HG03159 (cell line): ENCODE measurements around the gene NUP85.
A peak's percentile ranks its signal among the peaks of the same experiment; 100 is the strongest.
"Not testable (repeated sequence)": the region's sequence is repeated elsewhere in the genome, so short reads cannot be mapped to it uniquely, and the experiment has no call there.

Source experiments
- ATAC-seq: cut with Tn5 transposase; IDR thresholded peaks from one replicate; pipeline ENCODE4 v1.9.1; 2021; ENCODE audit warnings: mild to moderate bottlenecking, moderate library complexity; ENCODE audit not compliant: unreplicated experiment

NUP85 gene

DNA sequence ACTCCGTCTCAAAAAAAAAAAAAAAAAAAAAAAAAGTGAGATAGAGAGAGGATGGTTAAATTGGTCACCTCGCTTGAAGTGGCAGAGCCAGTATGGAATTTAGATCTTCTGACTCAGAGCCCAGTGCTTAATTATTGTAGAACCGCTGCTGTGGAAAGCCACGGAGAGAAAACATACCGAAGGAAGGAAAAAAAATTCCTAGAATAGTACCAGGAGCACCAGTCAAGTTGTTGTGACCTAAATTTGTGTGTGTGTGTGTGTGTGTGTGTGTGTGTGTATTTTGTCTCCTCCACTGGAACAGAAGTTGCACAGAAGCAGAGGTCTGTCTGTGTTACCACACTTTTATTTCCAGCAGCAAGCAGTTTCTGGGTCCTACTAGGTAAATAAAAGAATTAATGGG lies 10.6 kb upstream of the NUP85 start:
- no peak for ATAC-seq

DNA sequence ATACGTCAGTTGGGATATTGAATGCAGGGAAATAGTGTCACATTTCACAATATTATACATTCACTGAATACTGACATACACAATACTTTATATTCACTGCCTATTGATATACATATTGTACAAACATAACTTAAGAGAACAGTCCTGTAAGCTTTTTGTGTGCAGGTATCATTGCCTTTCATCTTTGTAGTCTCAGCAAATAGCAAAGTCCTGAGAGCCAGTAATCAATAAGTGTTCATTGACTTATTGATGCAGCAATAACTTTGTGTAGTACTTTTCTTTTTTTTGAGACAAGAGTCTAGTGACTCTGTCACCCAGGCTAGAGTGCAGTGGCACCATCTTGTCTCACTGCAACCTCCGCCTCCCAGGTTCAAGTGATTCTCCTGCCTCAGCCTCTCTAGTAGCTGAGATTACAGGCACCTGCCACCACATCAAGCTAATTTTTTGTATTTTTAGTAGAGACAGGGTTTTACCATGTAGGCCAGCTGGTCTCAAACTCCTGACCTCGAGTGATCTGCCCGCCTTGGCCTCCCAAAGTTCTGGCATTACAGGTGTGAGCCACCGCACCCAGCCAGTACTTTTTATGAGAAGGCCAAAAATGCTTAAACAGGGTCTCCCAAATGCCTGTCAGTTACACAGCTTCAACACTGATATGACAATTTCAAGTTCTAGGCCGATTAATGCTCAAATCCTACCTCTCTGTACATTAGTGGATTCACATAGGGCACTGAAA lies 5.4 kb upstream of the NUP85 start:
- ATAC-seq = no peak

DNA sequence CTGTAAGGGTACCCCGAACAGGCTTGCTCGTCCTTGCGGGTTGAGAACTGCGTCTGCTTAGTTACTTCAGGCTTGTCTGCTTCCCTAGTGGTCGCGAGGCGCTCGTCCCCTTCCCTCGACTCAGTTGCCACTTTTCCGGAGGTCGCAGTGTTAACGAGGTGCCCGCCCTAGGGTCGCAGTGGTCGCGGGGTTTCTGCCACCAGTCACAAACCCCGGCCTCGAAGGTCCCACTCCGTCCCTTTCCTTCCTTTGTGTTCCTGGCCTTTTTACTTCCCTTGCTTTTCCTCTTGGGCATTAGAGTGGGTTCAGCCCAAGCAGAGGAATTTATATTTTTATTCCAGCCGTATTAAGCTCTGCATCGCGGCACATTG lies 299 bp downstream of the NUP85 start:
- ATAC-seq = no peak

DNA sequence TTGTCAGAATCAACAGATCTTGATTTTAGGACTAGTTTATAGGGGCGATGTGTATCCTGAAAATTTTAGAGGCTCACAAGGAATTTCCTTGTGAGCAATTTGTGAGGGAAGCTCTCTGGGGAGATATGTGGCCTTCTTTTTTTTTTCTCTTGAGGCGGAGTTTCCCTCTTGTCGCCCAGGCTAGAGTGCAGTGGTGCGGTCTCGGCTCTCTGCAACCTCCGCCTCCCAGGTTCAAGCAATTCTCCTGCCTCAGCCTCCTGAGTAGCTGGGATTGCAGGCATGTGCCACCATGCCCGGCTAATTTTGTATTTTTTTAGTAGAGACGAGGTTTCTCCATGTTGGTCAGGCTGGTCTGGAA lies 1.6 kb downstream of the NUP85 start:
- not testable (repeated sequence) for ATAC-seq

DNA sequence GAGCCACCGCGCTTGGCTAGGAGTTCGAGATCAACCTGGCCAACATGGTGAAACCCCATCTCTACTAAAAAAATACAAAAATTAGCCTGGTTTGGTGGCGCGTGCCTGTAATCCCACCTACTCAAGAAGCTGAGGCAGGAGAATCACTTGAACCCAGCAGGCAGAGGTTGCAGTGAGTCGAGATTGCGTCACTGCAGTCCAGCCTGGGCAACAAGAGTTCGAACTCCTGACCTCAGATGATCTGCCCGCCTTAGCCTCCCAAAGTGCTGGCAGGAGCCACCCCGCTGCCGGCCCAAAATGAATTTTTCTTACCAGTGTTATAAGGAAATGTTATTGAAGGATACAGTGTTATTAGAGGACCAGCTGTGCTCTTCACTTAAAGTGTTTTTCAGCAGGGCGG lies 2.3 kb downstream of the NUP85 start:
- ATAC-seq = no peak

DNA sequence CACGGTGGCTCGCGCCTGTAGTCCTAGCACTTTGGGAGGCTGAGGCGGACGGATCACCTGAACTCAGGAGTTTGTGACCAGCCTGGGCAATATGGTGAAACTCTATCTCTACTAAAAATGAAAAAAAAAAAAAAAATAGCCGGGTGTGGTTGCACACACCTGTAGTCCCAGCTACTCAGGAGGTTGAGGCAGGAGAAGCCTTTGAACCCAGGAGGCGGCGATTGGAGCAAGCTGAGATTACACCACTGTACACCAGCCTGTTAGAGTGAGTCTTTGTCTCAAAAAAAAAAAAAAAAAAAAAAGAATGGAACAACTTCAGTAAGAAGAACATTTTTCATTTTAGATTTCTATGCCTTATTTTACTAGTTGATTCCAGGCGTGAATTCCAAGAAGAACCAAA lies 2.7 kb downstream of the NUP85 start:
- no peak for ATAC-seq

DNA sequence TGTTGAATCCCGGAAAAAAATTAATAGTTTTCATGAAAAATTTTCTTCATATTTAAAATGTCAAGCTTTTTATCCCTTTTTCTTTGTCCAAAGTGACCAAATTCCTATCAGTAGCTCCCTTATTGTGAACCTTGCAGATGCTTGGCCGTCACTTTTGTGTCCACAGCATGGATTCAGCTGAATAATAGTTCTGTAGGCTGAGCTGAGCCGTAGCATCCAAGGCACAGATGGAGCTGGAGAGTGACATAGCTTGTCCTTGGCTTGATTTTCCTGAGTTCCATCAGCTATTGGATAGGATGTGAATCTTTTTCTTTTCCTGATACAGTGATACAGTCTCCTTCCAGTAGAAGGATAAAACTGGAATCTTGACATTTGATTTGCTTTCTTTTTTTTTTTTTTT lies 3.6 kb downstream of the NUP85 start:
- no peak for ATAC-seq

DNA sequence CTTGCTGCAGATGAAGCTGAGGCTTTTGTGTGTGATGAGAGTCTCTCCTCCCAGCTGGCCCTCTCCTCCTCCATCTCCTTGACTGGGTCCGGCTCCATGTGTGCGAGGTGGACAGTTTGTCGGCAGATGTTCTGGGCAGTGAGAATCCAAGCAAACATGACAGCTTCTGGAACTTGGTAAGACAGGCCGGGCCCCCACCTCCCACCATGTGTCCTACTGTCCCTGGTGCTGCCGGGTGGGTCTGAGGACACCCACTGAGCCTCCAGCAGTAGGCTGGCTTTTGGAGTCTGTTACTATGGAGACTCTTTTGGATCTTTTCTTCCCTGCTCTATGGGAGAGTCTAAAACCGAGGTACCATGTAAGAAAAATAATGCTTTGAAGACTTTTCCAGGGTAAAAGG lies 12.7 kb downstream of the NUP85 start:
- no peak for ATAC-seq

DNA sequence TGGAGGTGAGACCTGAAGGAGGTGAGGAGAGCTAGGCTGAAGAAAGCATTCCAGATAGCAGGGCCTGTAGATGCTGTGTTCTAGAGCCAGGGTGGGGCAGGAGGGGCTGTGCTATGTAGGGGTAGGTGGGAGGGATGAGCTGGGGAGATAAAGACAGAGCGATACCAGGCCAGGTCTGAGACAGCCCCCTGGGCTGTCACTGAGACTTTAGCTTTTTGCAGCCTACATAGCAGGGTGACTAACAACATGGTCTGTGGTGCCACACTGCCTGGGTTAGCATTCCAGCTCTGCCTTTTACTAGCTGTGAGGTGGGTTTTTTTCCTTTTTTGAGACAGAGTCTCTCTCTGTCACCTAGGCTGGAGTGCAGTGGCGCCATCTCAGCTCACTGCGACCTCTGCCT lies 14.3 kb downstream of the NUP85 start:
- ATAC-seq = no peak

DNA sequence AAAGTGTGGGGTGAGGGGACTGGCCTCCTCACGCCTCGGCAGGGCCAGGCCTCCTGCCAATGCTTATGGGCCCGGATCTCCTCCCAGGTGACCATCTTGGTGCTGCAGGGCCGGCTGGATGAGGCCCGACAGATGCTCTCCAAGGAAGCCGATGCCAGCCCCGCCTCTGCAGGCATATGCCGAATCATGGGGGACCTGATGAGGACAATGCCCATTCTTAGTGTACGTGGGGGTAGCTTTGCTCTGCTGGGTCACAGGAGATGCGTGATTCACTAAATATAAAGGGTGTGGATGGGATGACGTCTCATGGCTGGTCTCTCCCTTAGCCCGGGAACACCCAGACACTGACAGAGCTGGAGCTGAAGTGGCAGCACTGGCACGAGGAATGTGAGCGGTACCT lies 19.5 kb downstream of the NUP85 start:
- ATAC-seq = no peak

DNA sequence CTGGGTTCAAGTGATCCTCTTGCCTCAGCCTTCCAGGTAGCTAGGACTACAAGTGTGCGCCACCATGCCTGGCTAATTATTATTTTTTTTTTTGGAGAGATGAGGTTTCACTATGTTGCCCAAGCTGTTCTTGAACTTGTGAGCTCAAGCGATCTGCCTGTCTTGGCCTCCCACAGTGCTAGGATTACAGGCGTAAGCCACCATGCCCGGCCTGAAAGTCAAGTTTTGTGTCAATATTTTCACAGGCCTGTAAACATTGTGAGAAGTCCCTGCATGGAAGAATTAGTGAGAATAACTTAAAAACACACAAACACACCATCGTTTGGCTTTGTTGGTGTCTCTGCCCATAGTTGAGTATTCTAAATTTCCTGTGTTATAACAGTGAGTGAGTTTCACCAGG lies 22.2 kb downstream of the NUP85 start:
- no peak for ATAC-seq

DNA sequence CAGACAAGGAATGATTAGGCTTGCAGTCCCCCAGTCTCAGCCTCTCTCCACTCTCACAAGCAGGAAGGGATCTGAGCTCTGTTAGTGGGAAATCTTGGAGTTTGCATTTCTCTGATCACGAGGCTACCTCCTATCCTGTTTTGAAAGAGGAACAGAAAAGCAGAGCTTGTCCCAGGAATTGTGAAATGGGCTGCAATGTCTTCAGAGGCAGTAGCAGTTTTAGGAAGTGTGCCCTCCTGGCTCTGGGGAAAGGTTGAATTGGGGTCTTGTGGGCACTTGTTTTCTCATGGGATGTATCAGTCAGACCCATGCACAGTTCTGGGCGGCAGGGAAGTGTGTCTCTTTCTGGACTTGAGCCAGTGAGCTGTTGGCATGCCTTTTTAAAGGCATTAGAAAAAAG lies 22.8 kb downstream of the NUP85 start:
- no peak for ATAC-seq

DNA sequence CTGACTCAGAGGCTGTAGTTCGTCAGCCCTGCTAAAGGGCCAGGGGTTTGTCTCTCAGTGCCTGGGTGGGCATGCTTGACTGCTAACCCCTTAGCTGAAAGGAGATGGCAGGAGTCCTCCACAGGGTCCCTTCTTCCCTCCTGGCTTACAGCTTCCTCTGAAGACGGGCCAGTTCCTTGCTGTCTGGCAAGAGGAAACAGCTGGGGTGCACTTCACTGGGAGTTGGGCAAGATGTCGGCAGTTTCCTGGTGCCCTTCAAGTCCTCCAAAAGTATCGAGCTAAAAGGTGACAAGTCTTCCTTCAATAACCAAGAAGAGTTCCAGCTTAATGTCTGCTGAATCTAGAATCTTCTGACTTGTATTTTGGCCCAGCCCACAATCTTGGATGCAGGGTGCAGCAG lies 23.4 kb downstream of the NUP85 start:
- no peak for ATAC-seq

DNA sequence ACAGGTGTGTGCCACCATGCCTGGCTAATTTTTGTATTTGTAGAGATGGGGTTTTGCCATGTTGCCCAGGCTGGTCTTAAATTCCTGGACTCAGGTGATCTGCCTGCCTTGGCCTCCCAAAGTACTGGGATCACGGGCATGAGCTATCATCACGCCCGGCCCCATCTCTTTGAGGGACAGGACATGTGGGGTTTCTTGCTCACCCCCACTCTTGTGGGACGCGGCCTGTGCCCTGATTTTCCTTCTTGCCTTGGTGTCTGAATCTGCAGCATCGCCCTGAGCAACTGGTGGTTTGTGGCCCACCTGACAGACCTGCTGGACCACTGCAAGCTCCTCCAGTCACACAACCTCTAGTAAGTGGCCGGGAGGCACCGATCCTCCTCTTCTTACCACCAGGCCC lies 25.6 kb downstream of the NUP85 start:
- no peak for ATAC-seq

DNA sequence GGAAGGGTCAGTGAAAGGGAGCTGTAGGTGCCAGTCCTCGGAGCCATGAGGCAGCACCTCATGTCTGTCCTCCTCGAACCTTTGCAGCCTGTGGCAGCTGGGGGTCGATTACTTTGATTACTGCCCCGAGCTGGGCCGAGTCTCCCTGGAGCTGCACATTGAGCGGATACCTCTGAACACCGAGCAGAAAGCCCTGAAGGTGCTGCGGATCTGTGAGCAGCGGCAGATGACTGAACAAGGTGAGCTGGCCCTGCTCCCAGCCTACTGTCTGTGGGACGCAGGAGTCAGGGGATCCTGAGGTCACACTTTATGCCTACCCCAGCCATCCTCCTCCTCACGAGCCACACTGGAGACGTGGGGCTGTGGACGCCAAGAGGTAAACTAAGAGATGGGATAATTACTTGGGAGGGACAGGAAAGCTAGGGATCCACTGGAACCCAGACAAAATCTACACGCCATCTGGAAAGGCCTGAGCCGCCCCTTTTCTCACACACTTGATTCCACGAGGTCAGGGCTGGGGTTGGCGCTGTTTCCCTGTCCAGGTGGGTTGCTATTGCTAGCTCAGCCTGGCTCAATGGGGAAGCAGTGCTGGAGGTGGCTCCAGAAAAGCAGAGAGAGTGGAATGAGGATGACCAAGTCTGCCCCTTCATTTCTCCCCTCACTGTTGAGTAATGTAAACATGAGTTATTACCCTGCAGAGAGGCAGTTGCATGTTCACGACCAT lies 26.4 kb downstream of the NUP85 start:
- ATAC-seq = no peak

DNA sequence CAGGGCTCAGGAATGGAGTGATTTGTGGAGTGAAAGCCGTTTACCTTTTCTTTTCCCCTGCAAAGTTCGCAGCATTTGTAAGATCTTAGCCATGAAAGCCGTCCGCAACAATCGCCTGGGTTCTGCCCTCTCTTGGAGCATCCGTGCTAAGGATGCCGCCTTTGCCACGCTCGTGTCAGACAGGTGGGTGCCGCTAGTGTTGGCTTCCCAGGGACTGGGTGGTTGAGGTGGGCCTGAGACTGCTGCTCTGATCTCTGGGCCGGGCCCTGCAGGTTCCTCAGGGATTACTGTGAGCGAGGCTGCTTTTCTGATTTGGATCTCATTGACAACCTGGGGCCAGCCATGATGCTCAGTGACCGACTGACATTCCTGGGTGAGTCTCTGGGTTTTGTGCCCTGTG lies 27.3 kb downstream of the NUP85 start:
- no peak for ATAC-seq

DNA sequence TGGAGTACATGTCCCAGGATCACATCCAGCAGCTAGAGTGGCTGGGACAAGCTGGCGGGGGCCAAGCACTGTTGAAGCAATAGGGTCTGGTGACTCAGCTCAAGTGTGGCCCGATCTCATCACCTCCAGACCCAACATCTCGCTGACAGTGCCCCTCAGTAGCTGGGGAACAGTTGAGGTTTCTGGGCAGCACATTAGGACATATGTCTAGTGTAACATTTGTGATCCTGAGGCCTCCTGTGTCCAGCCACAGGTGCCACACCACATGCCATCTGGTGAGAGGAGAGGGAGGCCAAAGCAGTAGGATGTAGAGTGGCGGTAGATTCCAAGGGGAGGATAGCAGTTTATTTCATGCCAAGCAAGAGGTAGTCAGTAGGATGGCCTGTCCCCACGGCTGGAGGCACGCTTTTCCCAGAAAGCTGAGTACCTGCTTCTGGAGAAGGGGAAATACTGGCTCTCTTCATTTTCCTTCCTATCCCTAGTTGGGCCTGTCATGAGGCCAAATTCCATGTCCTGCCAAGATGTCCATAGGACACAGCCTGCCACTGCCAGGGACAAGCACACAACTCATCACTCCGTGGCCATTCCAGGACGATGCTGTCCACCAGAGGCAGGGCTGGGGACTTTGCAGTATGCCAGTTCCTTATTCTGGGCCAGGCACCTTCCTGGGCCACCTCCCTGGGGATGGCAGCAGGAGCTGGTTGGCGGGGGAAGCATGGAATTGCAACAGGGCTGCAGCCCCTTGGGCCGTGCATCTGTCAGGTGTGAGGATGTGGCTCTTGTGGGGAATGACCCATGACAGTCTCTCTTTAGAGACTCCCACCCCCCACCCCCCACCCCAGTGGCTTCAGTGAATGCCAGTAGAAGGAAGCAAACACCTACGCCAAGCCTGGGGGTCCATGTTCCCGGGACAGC lies 31.9 kb downstream of the NUP85 start:
- no peak for ATAC-seq

DNA sequence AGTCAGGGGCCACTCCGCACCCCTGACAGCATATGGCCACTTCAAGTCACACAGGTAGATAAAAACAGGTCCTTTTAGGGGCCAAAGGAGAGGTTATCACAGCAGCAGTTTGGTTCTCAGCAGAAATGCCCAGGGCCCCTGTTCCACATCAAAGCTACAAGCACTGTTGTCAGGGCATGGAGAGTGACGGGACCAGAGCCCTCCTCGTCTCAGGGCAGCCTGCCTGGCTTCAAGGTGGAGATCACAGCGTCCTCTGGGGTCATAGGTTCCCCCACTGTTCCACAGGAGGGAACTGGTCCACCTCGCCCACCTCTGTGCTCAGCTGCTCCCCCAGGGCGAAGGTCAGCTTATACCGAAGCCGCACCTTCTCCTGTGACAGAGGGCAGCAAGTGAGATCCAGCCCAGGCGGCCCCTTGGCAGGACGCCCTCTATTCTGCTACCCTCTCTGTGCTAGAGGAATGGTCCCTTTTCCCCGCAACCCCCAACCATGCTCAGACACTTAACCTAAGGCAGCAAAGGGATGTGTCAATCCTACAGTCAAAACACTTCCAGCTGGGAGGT lies 32.6 kb downstream of the NUP85 start:
- ATAC-seq = no peak

DNA sequence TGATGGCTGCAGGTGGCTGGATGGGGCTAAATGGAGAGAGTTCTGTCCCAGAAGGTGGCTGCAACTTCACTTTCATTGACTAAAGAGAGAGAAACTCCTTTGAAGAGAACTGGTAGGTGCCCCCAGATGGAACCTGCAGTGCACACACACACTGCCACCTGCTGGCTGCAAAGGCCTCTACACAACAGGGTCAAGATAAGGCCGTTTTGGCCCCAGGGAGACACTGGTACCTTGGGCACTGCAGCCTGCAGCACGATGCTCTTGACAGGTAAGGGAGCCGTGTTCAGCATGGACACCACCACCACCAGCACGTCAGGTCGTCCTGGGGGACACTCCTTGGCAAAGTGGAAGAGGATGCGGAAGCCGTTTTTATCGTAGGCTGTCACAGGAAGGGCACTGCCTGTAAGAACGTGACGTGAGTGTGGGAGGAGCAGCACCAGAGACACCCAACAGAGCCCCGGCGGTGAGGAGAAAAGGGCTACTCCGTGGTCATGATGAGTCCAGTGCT lies 33.3 kb downstream of the NUP85 start:
- ATAC-seq = peak; percentile 55

DNA sequence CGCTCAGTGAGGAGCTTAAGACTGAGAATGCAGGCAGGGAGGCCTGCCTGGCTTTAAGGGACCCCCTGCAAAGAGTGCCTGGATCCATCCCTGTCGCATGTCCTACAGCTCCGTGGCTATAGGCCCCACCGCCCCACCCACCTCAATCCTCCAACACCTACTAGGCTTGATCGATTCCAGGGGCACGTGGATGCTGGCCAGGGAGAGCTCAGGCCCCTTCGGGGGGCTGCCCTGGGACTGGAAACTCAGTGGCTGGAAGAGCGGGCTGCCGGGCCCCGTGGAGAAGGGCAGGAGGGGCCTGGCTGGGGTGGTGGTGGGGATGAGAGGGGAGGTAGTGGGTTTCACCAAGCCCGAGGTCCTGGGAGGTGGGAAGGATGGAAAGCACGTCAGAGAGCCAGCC lies 33.7 kb downstream of the NUP85 start:
- no peak for ATAC-seq

DNA sequence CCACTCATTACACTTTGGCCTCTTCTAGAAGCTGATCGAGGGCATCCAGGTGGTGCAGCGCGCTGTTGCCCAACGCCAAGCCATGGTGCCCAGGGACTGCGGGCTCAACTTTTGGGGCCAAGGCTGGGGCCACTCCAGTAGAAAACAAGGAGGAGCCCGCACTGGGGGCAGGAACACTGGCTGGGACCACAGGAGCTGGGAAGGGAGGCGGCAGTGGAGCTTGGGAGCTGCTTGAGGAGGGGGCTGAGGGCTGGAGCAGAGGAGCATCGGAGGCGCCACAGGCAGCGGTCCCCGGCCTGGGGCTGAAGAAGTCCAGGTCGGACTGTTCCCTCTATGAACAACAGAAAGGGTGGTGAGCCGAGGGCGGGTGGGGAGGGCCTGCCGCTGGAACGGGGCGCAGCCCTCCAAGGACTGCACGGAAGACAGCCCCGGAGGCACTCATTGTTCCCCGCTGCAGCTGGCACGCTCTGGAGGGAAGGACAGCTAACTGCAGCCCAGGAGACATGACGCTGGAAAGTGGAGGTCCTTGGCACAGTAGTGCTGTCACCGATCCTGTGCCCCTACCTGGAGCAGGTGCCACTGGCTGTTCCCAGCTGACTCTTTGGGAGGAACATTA lies 34.4 kb downstream of the NUP85 start:
- ATAC-seq = no peak
